Colonic mucosa (tissue), 4 donors: ENCODE measurements around the gene TEKTIP1. TPM values are rescaled to one million over a fixed set of nuclear protein-coding genes. Genes with fewer than 3 reads are reported as not detected.
A peak's percentile ranks its signal among the peaks of the same experiment; 100 is the strongest.

Experiments
- DNase-seq: peaks from one replicate; pipeline ENCODE4 v3.0.0-alpha.2; 2020
- H3K27ac ChIP-seq: fragments of 200-600 bp; one replicate; pipeline ENCODE4 v1.8.0; 2021
- H3K27me3 ChIP-seq: fragments of 200-600 bp; one replicate; pipeline ENCODE4 v1.8.0; 2021
- H3K36me3 ChIP-seq: fragments of 200-600 bp; one replicate; pipeline ENCODE4 v1.8.0; 2021
- H3K4me1 ChIP-seq: fragments of 200-600 bp; one replicate; pipeline ENCODE4 v1.8.0; 2021; ENCODE audit warnings: mild to moderate bottlenecking
- H3K4me3 ChIP-seq: fragments of 200-600 bp; one replicate; pipeline ENCODE4 v1.8.0; 2021
- H3K9ac ChIP-seq, 2 donors: one replicate each; pipeline ENCODE4 v1.7.0; 2013; ENCODE audit warnings: control low read depth in 2 of 2, low read depth in 2 of 2, low read length in 2 of 2
- H3K9me3 ChIP-seq: fragments of 200-600 bp; one replicate; pipeline ENCODE4 v1.8.0; 2021
- intact Hi-C: fragments of 100-400 bp; cut with DNase I; formaldehyde crosslinking; loops from one replicate; pipeline ENCODE4 v1.14.1; 2022
- total RNA-seq, 2 donors: library from RNA; stranded (reverse); fragmentation: NEBNext Ultra II Directional in 1 of 2; extraction: Animal tissue kit (Norgen Biotek cat#: 25700) in 1 of 2; gene quantifications; one replicate each; pipeline ENCODE4 v1.2.1, GENCODE V29; 2021
- TF ChIP-seq, protein P1 (sequence below): fragments of 200-600 bp; IDR thresholded peaks from one replicate; pipeline ENCODE4 v1.8.0; 2022; ENCODE audit warnings: antibody characterized with exemption, mild to moderate bottlenecking
- donor health status: healthy.
- donor health status: DM: no; HTN: no; CAD: no.
- donor health status: DM: no; HTN: no; CAD: no.

The TEKTIP1 gene
- total RNA-seq, 2 donors from 2014 or later, result 1.5 to 4.7 TPM

DNA sequence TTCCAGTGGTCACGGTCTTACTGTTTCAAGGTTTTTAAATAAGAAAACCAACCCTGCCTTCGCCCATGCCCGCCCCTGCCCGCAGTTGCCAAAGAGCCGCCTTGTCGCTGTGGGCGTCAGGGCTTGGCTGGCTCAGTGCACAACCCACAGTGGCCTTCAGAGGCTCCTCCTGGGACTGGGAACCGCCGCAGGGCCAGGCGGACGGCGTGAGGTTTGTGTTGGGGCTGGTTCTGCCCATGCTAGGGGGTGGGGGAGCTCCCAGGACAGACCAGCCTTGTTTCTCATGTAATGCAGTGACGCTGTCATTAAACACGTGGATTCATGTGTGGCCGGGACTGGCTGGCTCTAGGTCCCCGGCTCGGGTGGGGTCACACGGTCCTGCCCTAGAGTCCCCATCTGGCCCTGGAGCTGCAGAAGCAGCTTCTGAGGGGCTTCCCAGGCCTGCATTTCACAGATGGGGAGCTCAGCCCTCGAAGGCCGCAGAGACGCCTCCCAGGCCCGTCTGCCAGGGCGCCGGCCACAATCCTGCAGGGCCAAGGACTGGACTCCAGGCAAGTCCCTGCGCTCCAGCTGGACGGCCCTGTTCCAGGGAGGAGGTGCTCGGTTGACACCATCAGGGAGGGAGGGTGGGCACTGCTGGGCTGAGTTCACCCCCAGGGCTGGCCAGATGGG, 2.4 kb upstream of the TEKTIP1 start:
- no peak for DNase-seq
- Histone ChIP-seq H3K9me3 (no peaks in the 10 kb centered on the region), H3K27me3 (no peaks in the 10 kb centered on the region), H3K4me3 (no peak overlapping the region), H3K9ac (peak overlapping the region in 1 of 2 donors; percentile 12), H3K27ac (no peak overlapping the region), H3K36me3 (peaks cover 21% of the 10 kb centered on the region), H3K4me1 (no peaks in the 10 kb centered on the region)
- intact Hi-C loops, result no loop called here
- TF ChIP-seq, protein P1, sequence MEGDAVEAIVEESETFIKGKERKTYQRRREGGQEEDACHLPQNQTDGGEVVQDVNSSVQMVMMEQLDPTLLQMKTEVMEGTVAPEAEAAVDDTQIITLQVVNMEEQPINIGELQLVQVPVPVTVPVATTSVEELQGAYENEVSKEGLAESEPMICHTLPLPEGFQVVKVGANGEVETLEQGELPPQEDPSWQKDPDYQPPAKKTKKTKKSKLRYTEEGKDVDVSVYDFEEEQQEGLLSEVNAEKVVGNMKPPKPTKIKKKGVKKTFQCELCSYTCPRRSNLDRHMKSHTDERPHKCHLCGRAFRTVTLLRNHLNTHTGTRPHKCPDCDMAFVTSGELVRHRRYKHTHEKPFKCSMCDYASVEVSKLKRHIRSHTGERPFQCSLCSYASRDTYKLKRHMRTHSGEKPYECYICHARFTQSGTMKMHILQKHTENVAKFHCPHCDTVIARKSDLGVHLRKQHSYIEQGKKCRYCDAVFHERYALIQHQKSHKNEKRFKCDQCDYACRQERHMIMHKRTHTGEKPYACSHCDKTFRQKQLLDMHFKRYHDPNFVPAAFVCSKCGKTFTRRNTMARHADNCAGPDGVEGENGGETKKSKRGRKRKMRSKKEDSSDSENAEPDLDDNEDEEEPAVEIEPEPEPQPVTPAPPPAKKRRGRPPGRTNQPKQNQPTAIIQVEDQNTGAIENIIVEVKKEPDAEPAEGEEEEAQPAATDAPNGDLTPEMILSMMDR, result no peak

DNA sequence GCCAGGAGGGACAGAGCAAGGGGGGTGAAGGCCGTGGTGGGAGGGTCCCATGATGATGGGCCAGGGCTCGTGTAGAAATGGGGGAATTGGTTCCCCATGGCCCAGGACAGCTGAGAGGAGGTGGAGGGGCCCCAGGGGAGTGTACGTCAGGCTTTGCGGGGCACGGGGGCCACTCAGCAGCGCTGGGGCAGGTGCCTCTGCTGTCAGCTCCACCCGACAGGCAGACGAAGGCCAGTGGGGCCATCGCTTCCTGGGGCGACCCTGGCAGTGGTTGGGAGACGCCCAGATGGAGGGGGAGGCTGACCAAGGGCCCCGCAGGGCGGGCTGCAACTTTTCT, 1.9 kb upstream of the TEKTIP1 start:
- intact Hi-C loops, result no loop called here
- DNase-seq, result no peak
- H3K4me1 ChIP-seq, result no peaks in the 10 kb centered on the region
- peaks cover 17% of the 10 kb centered on the region for H3K36me3 ChIP-seq
- TF ChIP-seq, protein P1, result no peak
- no peaks in the 10 kb centered on the region for H3K27me3 ChIP-seq
- H3K27ac ChIP-seq, result no peak overlapping the region
- no peaks in the 10 kb centered on the region for H3K9me3 ChIP-seq
- H3K4me3 ChIP-seq, result no peak overlapping the region
- H3K9ac ChIP-seq, result no peak overlapping the region

DNA sequence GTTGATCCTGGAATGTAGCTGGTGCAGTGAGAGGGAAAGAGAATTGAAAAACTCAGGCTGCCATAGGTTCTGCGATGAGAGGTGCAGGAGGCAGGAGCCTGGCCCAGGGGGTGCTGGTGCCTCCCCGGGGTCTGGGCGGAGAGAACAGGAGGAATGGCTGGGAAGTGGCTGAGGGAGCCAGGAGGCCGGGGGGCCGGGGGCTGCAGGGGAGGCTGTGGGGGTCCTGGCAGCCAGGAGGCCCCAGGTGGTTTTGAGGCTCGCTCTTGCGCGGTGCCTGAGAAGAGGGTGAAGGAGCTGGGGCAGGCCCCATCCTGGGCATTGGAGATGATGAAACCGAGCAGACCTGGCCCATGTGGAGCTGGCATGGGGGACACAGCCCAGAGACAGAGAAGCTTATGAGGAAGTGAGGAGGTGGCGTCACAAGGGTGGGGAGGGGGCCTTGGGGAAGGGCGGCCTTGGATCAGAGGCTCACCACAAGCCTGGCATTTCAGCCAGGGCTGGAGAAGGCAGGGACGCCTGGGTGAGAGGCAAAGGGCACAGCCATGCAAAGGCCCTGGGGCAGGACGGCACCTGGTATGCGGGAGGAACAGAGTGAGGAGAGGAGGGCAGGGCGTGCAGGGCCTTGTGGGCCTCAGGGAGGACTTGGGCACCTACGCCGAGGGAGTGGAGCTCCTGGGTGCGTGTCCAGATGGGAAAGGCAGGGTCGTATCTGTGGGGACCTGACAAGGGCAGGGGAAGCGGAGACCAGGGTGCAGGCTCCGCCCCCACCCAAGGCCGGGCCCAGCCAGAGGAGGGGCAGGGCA, 1.3 kb upstream of the TEKTIP1 start:
- intact Hi-C loops, result no loop called here
- peaks cover 12% of the 10 kb centered on the region for H3K36me3 ChIP-seq
- no peaks in the 10 kb centered on the region for H3K4me1 ChIP-seq
- no peak overlapping the region for H3K4me3 ChIP-seq
- H3K27ac ChIP-seq, result no peak overlapping the region
- TF ChIP-seq, protein P1, result no peak
- H3K9ac ChIP-seq, result no peak overlapping the region
- H3K27me3 ChIP-seq, result no peaks in the 10 kb centered on the region
- no peak for DNase-seq
- no peaks in the 10 kb centered on the region for H3K9me3 ChIP-seq

DNA sequence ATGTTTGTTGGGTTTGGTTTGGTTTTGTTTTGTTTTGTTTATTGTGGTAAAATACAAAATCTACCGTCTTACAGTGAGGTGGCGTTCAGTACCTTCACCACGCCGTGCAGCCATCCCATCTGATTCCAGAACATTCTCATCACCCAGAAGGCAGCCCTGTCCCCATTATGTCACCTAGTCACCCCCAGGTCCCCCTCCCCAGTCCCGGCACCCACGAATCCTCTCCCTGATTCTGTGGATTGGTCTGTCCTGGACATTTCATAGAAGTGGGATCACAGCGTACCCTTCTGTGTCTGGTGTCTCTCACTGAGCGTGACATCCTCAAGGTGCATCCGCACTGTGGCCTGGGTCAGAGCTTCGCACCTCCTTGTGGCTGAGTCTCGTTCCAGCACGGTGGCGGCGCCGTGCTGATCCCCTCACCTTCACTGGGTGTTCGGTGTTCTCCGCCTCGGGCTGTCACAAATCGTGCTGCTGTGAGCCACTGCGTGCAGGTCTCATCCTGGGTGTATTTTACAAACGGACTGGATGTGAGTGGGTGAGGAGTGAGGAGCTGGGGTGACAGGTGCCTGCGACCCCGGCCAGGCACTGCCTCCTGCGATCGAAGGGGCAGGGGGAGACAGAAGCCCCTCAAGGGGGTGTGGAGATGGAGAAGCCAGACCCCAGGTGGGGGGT, 580 bp upstream of the TEKTIP1 start:
- intact Hi-C loops, result no loop called here
- H3K27ac ChIP-seq, result no peak overlapping the region
- H3K4me3 ChIP-seq, result no peak overlapping the region
- peaks cover 9% of the 10 kb centered on the region for H3K36me3 ChIP-seq
- no peak for DNase-seq
- TF ChIP-seq, protein P1, result no peak
- no peaks in the 10 kb centered on the region for H3K27me3 ChIP-seq
- no peaks in the 10 kb centered on the region for H3K9me3 ChIP-seq
- no peak overlapping the region for H3K9ac ChIP-seq
- no peaks in the 10 kb centered on the region for H3K4me1 ChIP-seq

DNA sequence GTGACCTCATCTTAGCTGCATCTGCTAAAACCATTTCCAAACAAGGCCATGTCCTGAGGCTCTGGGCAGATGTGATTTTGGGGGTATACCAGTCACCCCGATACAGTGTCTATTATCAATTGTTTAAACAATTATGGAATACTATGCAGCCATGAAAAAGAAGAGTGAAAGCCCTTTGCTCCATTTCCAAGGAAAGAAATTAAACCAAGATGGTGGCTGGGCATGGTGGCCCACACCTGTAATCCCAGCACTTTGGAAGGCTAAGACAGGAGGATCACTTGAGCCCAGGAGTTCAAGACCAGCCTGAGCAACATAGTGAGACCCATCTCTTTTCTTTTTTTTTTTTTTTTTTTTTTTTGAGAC, 763 bp downstream of the TEKTIP1 start:
- DNase-seq, result no peak
- peaks cover 9% of the 10 kb centered on the region for H3K36me3 ChIP-seq
- intact Hi-C loops, result no loop called here

More for the DNA sequence above, 763 bp downstream of the TEKTIP1 start:
- Histone ChIP-seq H3K9me3 (no peaks in the 10 kb centered on the region), H3K4me3 (no peak overlapping the region), H3K27me3 (no peaks in the 10 kb centered on the region), H3K4me1 (no peaks in the 10 kb centered on the region), H3K9ac (no peak overlapping the region), H3K27ac (no peak overlapping the region)
- TF ChIP-seq, protein P1, result no peak
